H1 (cell line): ENCODE data around the gene MOGAT3.

Source experiments
- CEBPB ChIP-seq: IDR thresholded peaks from 2 replicates; pipeline ENCODE4 v1.6.1; 2012; ENCODE audit warnings: low read depth, low read length
- CHD2 ChIP-seq: IDR thresholded peaks from 2 replicates; pipeline ENCODE4 v1.6.1; 2012; ENCODE audit warnings: low read length, improper control_type of control experiment
- FOSL1 ChIP-seq: IDR thresholded peaks from 2 replicates; pipeline ENCODE4 v1.6.1; 2011; ENCODE audit warnings: mild to moderate bottlenecking, low read depth, low read length, moderate library complexity; ENCODE audit not compliant: insufficient read depth
- GABPA ChIP-seq: IDR thresholded peaks from 2 replicates; pipeline ENCODE4 v1.6.1; 2011; ENCODE audit warnings: mild to moderate bottlenecking, low read length, moderate library complexity, borderline replicate concordance; ENCODE audit not compliant: insufficient read depth
- JUN ChIP-seq: IDR thresholded peaks from 2 replicates; pipeline ENCODE4 v1.6.1; 2011; ENCODE audit warnings: low read depth, mild to moderate bottlenecking, improper control_type of control experiment, low read length
- POLR2A ChIP-seq, 2 experiments: IDR thresholded peaks; 1 replicate in 1 of 2; 2 replicates in 1 of 2; pipeline ENCODE4 v1.6.1; 2011; ENCODE audit warnings: low read depth in 2 of 2, low read length in 2 of 2, mild to moderate bottlenecking in 2 of 2; ENCODE audit errors: control extremely low read depth in 1 of 2
- POLR2AphosphoS5 ChIP-seq: IDR thresholded peaks from 2 replicates; pipeline ENCODE4 v1.6.1; 2011; ENCODE audit warnings: low read depth, low read length
- RXRA ChIP-seq: IDR thresholded peaks from 2 replicates; pipeline ENCODE4 v1.6.1; 2011; ENCODE audit warnings: low read depth, mild to moderate bottlenecking, low read length, moderate library complexity; ENCODE audit not compliant: insufficient read depth
- YY1 ChIP-seq: IDR thresholded peaks from 2 replicates; pipeline ENCODE4 v1.6.1; 2011; ENCODE audit warnings: low read depth, mild to moderate bottlenecking, low read length
- TF ChIP-seq, protein P1 (sequence below), 3 experiments: IDR thresholded peaks; 1 replicate in 2 of 3; 2 replicates in 1 of 3; pipeline versions ENCODE4 v1.5.1 to v1.6.1; 2011; ENCODE audit warnings: low read length in 3 of 3, mild to moderate bottlenecking in 3 of 3, inconsistent platforms in 2 of 3, low read depth in 1 of 3, moderate library complexity in 1 of 3; ENCODE audit not compliant: insufficient read depth in 1 of 3; ENCODE audit errors: control extremely low read depth in 1 of 3
- TF ChIP-seq, protein P2 (sequence below): IDR thresholded peaks from 2 replicates; pipeline ENCODE4 v1.6.1; 2012; ENCODE audit warnings: inconsistent platforms

DNA sequence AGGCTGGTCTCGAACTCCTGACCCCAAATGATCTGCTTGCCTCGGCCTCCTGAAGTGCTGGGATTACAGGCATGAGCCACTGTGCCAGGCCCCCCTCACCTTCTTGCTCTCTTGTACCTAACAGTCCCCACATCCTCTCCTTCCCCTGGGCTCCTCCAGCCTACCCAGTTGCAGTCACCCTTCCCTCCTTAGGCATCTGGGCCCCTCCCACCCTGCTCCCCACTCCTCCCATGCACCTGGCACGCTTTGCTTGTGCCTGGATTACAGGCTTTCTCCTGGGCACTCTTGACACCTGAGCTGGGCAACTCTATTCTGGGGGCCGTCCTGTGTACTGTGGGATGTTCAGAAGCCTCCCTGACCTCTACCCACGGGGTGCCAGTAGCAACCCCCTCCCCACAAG lies 33.8 kb upstream of the MOGAT3 start:
- TF ChIP-seq, protein P1, sequence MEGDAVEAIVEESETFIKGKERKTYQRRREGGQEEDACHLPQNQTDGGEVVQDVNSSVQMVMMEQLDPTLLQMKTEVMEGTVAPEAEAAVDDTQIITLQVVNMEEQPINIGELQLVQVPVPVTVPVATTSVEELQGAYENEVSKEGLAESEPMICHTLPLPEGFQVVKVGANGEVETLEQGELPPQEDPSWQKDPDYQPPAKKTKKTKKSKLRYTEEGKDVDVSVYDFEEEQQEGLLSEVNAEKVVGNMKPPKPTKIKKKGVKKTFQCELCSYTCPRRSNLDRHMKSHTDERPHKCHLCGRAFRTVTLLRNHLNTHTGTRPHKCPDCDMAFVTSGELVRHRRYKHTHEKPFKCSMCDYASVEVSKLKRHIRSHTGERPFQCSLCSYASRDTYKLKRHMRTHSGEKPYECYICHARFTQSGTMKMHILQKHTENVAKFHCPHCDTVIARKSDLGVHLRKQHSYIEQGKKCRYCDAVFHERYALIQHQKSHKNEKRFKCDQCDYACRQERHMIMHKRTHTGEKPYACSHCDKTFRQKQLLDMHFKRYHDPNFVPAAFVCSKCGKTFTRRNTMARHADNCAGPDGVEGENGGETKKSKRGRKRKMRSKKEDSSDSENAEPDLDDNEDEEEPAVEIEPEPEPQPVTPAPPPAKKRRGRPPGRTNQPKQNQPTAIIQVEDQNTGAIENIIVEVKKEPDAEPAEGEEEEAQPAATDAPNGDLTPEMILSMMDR (IDR thresholded peaks at IDR 0.05; ENCODE audit: control extremely low read depth in 1 of 3, insufficient read depth in 1 of 3, low read depth in 1 of 3, low read length in 3 of 3) = no peak
- TF ChIP-seq POLR2AphosphoS5 = no peak
- TF ChIP-seq GABPA = no peak
- no peak for TF ChIP-seq YY1
- TF ChIP-seq RXRA = no peak
- no peak for TF ChIP-seq POLR2A (IDR thresholded peaks at IDR 0.05; ENCODE audit: control extremely low read depth in 1 of 2, low read depth in 2 of 2, low read length in 2 of 2)
- TF ChIP-seq, protein P2, sequence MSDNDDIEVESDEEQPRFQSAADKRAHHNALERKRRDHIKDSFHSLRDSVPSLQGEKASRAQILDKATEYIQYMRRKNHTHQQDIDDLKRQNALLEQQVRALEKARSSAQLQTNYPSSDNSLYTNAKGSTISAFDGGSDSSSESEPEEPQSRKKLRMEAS = no peak
- TF ChIP-seq JUN = no peak
- TF ChIP-seq CEBPB = no peak
- TF ChIP-seq CHD2 = no peak
- no peak for TF ChIP-seq FOSL1
